HepG2 (cell line): ENCODE data around the gene SUOX. TPM values are rescaled to one million over a fixed set of nuclear protein-coding genes. Genes with fewer than 3 reads are reported as not detected.

Experiments used
- ARHGAP35 ChIP-seq: sonication (generic); formaldehyde crosslinking; IDR thresholded peaks from 2 replicates; pipeline ENCODE4 v1.9.0; 2022; ENCODE audit warnings: mild to moderate bottlenecking, inconsistent platforms, moderate library complexity, missing genetic modification reagents, borderline replicate concordance
- FOSL1 ChIP-seq: sonication (generic); formaldehyde crosslinking; IDR thresholded peaks from 2 replicates; pipeline ENCODE4 v1.9.0; 2021; ENCODE audit warnings: missing genetic modification reagents, borderline replicate concordance
- KIAA2018 ChIP-seq: sonication (generic); formaldehyde crosslinking; IDR thresholded peaks from 2 replicates; pipeline ENCODE4 v1.5.0; 2020; ENCODE audit warnings: mild to moderate bottlenecking, missing genetic modification reagents, borderline replicate concordance
- NR0B2 ChIP-seq: sonication (generic); formaldehyde crosslinking; IDR thresholded peaks from 2 replicates; pipeline ENCODE4 v1.4.0; 2020; ENCODE audit warnings: mild to moderate bottlenecking, missing genetic modification reagents
- SP1 ChIP-seq, 2 experiments: fragments of 450-650 bp in 1 of 2; sonication (generic) in 1 of 2; formaldehyde crosslinking in 1 of 2; IDR thresholded peaks; 2 replicates each; pipeline versions ENCODE4 v1.4.0 to v1.6.1; 2016 to 2020; ENCODE audit warnings: missing genetic modification reagents in 1 of 2
- polyA plus RNA-seq, 8 experiments: library from polyadenylated mRNA; depleted of rRNA in 3 of 8; stranded (reverse) in 7 of 8; unstranded in 1 of 8; fragments of >200 nt; fragmentation: Illumina TruSeq in 4 of 8; extraction: Trizol in 4 of 8; gene quantifications; 2 replicates each; pipeline versions ENCODE4 v1.2.1 to v1.2.3, GENCODE V29; 2011 to 2016; ENCODE audit warnings: low read depth in 4 of 8, missing spikeins in 1 of 8, mixed read lengths in 1 of 8; ENCODE audit not compliant: insufficient read depth in 1 of 8
- total RNA-seq, 5 experiments: library from RNA; depleted of rRNA; stranded (reverse); fragments of >200 nt; fragmentation: Illumina TruSeq; extraction: Trizol; gene quantifications; 2 replicates each; pipeline ENCODE4 v1.2.3, GENCODE V29; 2016; ENCODE audit warnings: low read depth in 1 of 5

Gene SUOX
- total and polyA plus RNA-seq, 2 of the 13 experiments (the other 11 are each of a cell fraction or from before 2014, with no cell fraction given) = 23.9 to 25.9 TPM

DNA sequence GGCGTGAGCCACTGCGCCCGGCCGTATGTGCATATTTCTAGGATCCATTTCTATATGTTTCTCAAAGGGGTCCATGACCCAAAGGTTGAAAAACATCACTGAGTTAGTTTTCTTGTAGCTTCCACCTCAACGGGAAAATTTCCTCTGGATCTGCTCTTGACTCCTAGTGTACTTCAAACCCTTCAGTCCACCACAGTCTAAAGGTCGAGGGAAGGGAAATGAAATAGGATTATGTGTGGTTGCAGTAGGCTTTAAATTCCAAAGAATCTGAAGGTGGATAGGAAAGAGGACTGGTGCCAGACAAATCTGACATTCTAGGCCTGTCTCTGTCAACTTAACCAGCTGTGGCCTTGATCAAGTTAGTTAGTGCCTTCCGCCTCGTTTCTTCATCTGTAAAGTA lies 1.7 kb upstream of the SUOX start (continued):
- TF ChIP-seq KIAA2018 (CRISPR knock-in tag) (no peak), ARHGAP35 (CRISPR knock-in tag) (no peak), FOSL1 (CRISPR knock-in tag) (no peak), NR0B2 (CRISPR knock-in tag) (no peak), SP1 (IDR thresholded peaks at IDR 0.05) (no peak), SP1 (CRISPR knock-in tag; IDR thresholded peaks at IDR 0.05) (no peak)
